GM12892 (cell line): ENCODE data around the gene CGA.

Source experiments
- POLR2A ChIP-seq: IDR thresholded peaks from 2 replicates; pipeline ENCODE4 v1.6.1; 2011; ENCODE audit warnings: low read depth, low read length, control low read depth
- POLR2AphosphoS5 ChIP-seq: IDR thresholded peaks from 2 replicates; pipeline ENCODE4 v1.6.1; 2011; ENCODE audit warnings: low read depth, low read length, control low read depth
- TAF1 ChIP-seq: IDR thresholded peaks from 2 replicates; pipeline ENCODE4 v1.6.1; 2011; ENCODE audit warnings: low read depth, mild to moderate bottlenecking, control low read depth, low read length, borderline replicate concordance

DNA sequence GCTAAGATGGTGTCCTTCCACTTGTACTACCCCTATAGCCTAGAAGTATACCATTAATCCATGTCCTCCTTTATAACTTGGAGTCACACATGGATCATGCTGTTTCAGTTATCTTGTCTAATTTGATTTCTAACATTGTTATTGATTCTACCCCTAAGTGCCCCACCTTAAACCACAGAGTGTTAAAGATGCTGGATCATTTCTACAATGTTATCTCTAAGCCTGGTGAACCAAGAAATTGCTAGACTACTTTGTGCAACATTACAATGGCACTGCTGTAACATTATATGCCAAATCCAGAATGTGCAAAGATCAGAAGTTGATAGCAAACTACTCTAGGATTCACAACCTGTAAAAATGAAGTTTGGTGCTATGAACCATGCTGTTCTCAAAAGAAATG is 1.7 kb downstream of the CGA start:
- TF ChIP-seq POLR2A = no peak
- no peak for TF ChIP-seq TAF1
- TF ChIP-seq POLR2AphosphoS5 = no peak
